CD4-positive, alpha-beta T cell (primary cell): ENCODE data around the gene ENPP7. TPM values are rescaled to one million over a fixed set of nuclear protein-coding genes. Genes with fewer than 3 reads are reported as not detected.

Source experiments
- ATAC-seq: fragments of 200-7000 bp; cut with Tn5 transposase; one replicate; pipeline ENCODE4 v1.10.0; 2022; ENCODE audit warnings: mild to moderate bottlenecking; ENCODE audit not compliant: poor library complexity
- CTCF ChIA-PET: fragments of 350-600 bp; sonication (Branson Sonifier 250); formaldehyde crosslinking; loops from one replicate; lab custom pipeline; 2021; ENCODE audit warnings: antibody characterized with exemption, inconsistent platforms; lab: Charles Lee
- POLR2A ChIA-PET: fragments of 350-600 bp; sonication (Branson Sonifier 250); formaldehyde crosslinking; loops from one replicate; lab custom pipeline; 2021; ENCODE audit warnings: antibody characterized with exemption, inconsistent platforms; lab: Charles Lee
- DNase-seq, 14 experiments: peaks; one replicate each; pipeline ENCODE4 v3.0.0-alpha.2; 2013 to 2020; ENCODE audit warnings: mixed read lengths in 2 of 14
- H3K27ac ChIP-seq, 2 donors: one replicate each; pipeline versions ENCODE4 v1.5.1 to v1.7.0; 2013; ENCODE audit warnings: low read length in 2 of 2, low read depth in 1 of 2, mild to moderate bottlenecking in 1 of 2
- H3K27me3 ChIP-seq, 2 experiments: 1 replicate in 1 of 2; 2 replicates in 1 of 2; pipeline versions ENCODE4 v1.6.1 to v1.7.0; 2013; ENCODE audit warnings: low read length in 2 of 2, control low read depth in 1 of 2, mild to moderate bottlenecking in 1 of 2, moderate library complexity in 1 of 2; ENCODE audit not compliant: insufficient read depth in 2 of 2, control insufficient read depth in 1 of 2
- H3K36me3 ChIP-seq: one replicate; pipeline ENCODE4 v1.6.1; 2013; ENCODE audit warnings: low read length, control low read depth; ENCODE audit not compliant: insufficient read depth
- H3K4me1 ChIP-seq: one replicate; pipeline ENCODE4 v1.6.1; 2013; ENCODE audit warnings: low read length, control low read depth; ENCODE audit not compliant: insufficient read depth
- H3K4me3 ChIP-seq: one replicate; pipeline ENCODE4 v1.5.1; 2013; ENCODE audit warnings: mild to moderate bottlenecking, low read length, moderate library complexity
- H3K9me3 ChIP-seq, 2 experiments: 1 replicate in 1 of 2; 2 replicates in 1 of 2; pipeline versions ENCODE4 v1.6.1 to v1.7.0; 2013; ENCODE audit warnings: low read length in 2 of 2, mild to moderate bottlenecking in 2 of 2, control low read depth in 1 of 2, moderate library complexity in 1 of 2; ENCODE audit not compliant: control insufficient read depth in 1 of 2, insufficient read depth in 1 of 2
- H3K27ac Mint-ChIP-seq: one replicate; pipeline ENCODE4 v1.8.0; 2020; ENCODE audit warnings: mixed read lengths
- H3K27me3 Mint-ChIP-seq: one replicate; pipeline ENCODE4 v1.8.0; 2021; ENCODE audit warnings: mixed read lengths
- H3K36me3 Mint-ChIP-seq: one replicate; pipeline ENCODE4 v1.8.0; 2021; ENCODE audit warnings: low read depth, mixed read lengths
- H3K4me1 Mint-ChIP-seq: one replicate; pipeline ENCODE4 v1.8.0; 2021; ENCODE audit warnings: low read depth, mixed read lengths
- H3K4me3 Mint-ChIP-seq: one replicate; pipeline ENCODE4 v1.8.0; 2020; ENCODE audit warnings: mild to moderate bottlenecking, mixed read lengths
- H3K9me3 Mint-ChIP-seq: one replicate; pipeline ENCODE4 v1.8.0; 2020; ENCODE audit warnings: mixed read lengths
- CTCF ChIP-seq: fragments of 200-600 bp; IDR thresholded peaks from one replicate; pipeline ENCODE4 v1.8.0; 2022; ENCODE audit warnings: antibody characterized with exemption, mild to moderate bottlenecking
- intact Hi-C, 2 experiments: fragments of 100-400 bp; cut with DNase I in 1 of 2; cut with micrococcal nuclease in 1 of 2; formaldehyde crosslinking; loops; one replicate each; pipeline versions ENCODE4 v1.15.1 to v1.9.0; 2023 to 2025; cut with DNase I, micrococcal nuclease
- total RNA-seq, 174 experiments: library from RNA in 2 of 174; stranded (reverse) in 2 of 174; gene quantifications; one replicate each; pipeline ENCODE4 v1.2.3 and lab custom pipeline; 2021 to 2026

The ENPP7 gene
- total RNA-seq, 2 experiments from 2014 or later, result not detected

GRCh38 chr17:79732804-79733691 lies 2.3 kb downstream of the ENPP7 start:
- Mint-ChIP-seq H3K27me3 (peaks cover 15% of the 10 kb centered on the region), H3K4me3 (no peak overlapping the region), H3K4me1 (peaks cover 11% of the 10 kb centered on the region), H3K36me3 (no peaks in the 10 kb centered on the region), H3K27ac (no peak overlapping the region), H3K9me3 (no peaks in the 10 kb centered on the region)
- intact Hi-C loops, result no loop called here
- H3K36me3 ChIP-seq, result no peaks in the 10 kb centered on the region
- DNase-seq (peak in 4 of 14 experiments; percentile 13 to 73 (median 44)), ATAC-seq (no peak)
- H3K4me1 ChIP-seq, result peaks cover 31% of the 10 kb centered on the region
- CTCF ChIA-PET, result interaction anchor here (1.0 to 1.7 kb wide), 2 partner anchors 9 to 12 kb away, joined by 4 to 5 read pairs; no protein-coding TSS in a partner anchor
- peaks cover 0 to 6% of the 10 kb centered on the region in 2 experiments for H3K27me3 ChIP-seq
- POLR2A ChIA-PET, result no interaction called here
- no peak for TF ChIP-seq CTCF
- H3K9me3 ChIP-seq, result peaks cover 0 to 4% of the 10 kb centered on the region in 2 experiments
- no peak overlapping the region for H3K27ac ChIP-seq
- no peak overlapping the region for H3K4me3 ChIP-seq

DNA sequence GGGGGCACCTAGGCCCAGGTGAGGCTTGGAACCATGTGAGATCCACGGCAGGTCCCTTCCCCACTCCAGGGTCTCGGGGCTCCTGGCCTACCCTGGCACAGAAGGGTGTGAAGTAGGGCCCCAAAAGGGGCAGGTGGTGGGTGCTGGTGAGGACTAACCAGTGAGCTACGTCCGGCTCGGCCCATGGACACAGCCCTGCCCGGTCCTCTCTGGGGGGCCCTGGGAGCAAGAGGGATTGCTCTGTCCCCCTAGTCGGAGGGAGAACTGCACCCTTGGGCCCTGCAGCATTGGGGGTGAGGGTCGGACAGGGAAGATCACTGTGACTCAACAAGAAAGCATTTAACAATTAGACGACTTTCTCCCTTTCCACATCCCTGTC lies 2.9 kb downstream of the ENPP7 start:
- ATAC-seq (no peak), DNase-seq (no peak)
- no peak overlapping the region for H3K27ac ChIP-seq
- H3K27me3 ChIP-seq, result peaks cover 0 to 6% of the 10 kb centered on the region in 2 experiments
- no peak overlapping the region for H3K27ac Mint-ChIP-seq
- ChIA-PET CTCF (interaction anchor here (1.0 to 1.7 kb wide), 2 partner anchors 8 to 12 kb away, joined by 4 to 5 read pairs; no protein-coding TSS in a partner anchor), POLR2A (no interaction called here)
- no peaks in the 10 kb centered on the region for H3K36me3 Mint-ChIP-seq
- peaks cover 4% of the 10 kb centered on the region for H3K4me1 Mint-ChIP-seq
- peaks cover 25% of the 10 kb centered on the region for H3K4me1 ChIP-seq
- no peak overlapping the region for H3K4me3 ChIP-seq
- no peak overlapping the region for H3K4me3 Mint-ChIP-seq
- no peaks in the 10 kb centered on the region for H3K36me3 ChIP-seq
- H3K27me3 Mint-ChIP-seq, result peaks cover 17% of the 10 kb centered on the region
- peaks cover 0 to 4% of the 10 kb centered on the region in 2 experiments for H3K9me3 ChIP-seq
- intact Hi-C loops, result no loop called here
- TF ChIP-seq CTCF, result no peak
- H3K9me3 Mint-ChIP-seq, result no peaks in the 10 kb centered on the region

DNA sequence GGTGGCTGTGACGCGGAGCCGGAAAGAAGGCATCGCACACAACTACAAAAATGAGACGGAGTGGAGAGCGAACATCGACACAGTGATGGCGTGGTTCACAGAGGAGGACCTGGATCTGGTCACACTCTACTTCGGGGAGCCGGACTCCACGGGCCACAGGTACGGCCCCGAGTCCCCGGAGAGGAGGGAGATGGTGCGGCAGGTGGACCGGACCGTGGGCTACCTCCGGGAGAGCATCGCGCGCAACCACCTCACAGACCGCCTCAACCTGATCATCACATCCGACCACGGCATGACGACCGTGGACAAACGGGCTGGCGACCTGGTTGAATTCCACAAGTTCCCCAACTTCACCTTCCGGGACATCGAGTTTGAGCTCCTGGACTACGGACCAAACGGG lies 4.4 kb downstream of the ENPP7 start:
- no peak overlapping the region for H3K27ac Mint-ChIP-seq
- no peaks in the 10 kb centered on the region for H3K9me3 ChIP-seq
- ATAC-seq (no peak), DNase-seq (no peak)
- CTCF ChIA-PET, result no interaction called here
- no peaks in the 10 kb centered on the region for H3K4me1 Mint-ChIP-seq
- H3K27ac ChIP-seq, result no peak overlapping the region
- peaks cover 19% of the 10 kb centered on the region for H3K4me1 ChIP-seq
- intact Hi-C loops, result no loop called here
- H3K9me3 Mint-ChIP-seq, result no peaks in the 10 kb centered on the region
- no peak for TF ChIP-seq CTCF
- H3K27me3 Mint-ChIP-seq, result peaks cover 32% of the 10 kb centered on the region
- no peaks in the 10 kb centered on the region for H3K36me3 Mint-ChIP-seq
- H3K4me3 Mint-ChIP-seq, result no peak overlapping the region
- no peaks in the 10 kb centered on the region for H3K36me3 ChIP-seq
- no peak overlapping the region for H3K4me3 ChIP-seq
- POLR2A ChIA-PET, result no interaction called here
- H3K27me3 ChIP-seq, result peaks cover 4 to 6% of the 10 kb centered on the region in 2 experiments
